HG03103 (cell line): ENCODE results near the gene PLA2G1B.

Experiments used
- ATAC-seq: cut with Tn5 transposase; IDR thresholded peaks from one replicate; pipeline ENCODE4 v1.9.1; 2021; ENCODE audit warnings: low read depth; ENCODE audit not compliant: unreplicated experiment

The PLA2G1B gene

DNA sequence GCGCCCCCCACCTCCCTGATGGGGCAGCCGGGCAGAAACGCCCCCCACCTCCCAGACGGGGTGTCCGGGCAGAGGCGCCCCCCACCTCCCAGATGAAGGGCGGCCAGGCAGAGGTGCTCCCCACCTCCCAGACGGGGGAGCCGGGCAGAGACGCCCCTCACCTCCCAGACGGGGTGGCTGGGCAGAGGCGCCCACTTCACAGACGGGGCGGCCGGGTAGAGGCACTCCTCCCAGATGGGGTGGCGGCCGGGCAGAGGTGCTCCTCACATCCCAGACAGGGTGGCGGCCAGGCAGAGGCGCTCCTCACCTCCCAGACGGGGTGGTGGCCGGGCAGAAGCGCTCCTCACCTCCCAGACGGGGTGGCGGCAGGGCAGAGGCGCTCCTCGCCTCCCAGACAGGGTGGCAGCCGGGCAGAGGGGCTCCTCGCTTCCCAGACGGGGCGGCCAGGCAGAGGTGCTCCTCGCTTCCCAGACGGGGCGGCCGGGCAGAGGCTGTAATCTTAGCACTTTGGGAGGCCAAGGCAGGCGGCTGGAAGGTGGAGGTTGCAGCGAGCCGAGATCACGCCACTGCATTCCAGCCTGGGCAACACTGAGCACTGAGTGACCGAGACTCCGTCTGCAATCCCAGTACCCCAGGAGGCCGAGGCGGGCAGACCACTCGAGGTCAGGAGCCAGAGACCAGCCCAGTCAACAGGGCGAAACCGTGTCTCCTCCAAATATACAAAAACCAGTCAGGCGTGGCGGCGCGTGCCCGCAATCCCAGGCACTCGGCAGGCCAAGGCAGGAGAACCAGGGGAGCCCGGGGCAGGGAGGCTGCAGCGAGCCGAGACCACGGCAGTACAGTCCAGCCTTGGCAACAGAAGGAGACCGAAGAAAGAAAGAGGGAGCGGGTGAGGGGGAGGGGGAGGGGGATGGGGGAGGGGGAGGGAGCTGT lies 49.2 kb downstream of the PLA2G1B start:
- ATAC-seq: no peak

DNA sequence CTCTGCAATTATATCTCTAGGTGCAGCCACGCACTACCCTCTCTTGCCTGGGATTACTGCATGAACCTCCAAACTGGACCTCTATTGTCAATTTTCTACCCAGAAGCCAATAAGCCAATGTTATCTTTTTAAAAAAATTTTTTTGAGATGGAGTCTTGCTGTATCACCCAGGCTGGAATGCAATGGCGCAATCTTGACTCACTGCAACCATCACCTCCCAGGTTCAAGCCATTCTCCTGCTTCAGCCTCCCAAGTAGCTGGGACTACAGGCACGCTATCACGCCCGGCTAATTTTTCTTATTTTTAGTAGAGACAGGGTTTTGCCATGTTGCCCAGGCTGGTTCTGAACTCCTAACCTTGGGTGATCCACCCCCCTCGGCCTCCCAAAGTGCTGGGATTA lies 50.8 kb downstream of the PLA2G1B start:
- no peak for ATAC-seq
